Adipocyte (in vitro differentiated cells): Measurements from ENCODE around the gene GRK2.

ENCODE experiments used
- DNase-seq: peaks from one replicate; pipeline ENCODE4 v3.0.0-alpha.2; 2015; ENCODE audit warnings: low read depth
- H3K27me3 ChIP-seq: replicated peaks from 2 replicates; pipeline ENCODE4 v1.7.0; 2013; ENCODE audit warnings: mild to moderate bottlenecking, low read length, moderate library complexity; ENCODE audit not compliant: control insufficient read depth, insufficient read depth
- H3K36me3 ChIP-seq: 2 replicates; pipeline ENCODE4 v1.7.0; 2013; ENCODE audit warnings: low read length, mild to moderate bottlenecking, moderate library complexity; ENCODE audit not compliant: control insufficient read depth, insufficient read depth, severe bottlenecking
- H3K4me1 ChIP-seq: 2 replicates; pipeline ENCODE4 v1.7.0; 2013; ENCODE audit warnings: mild to moderate bottlenecking, low read length, moderate library complexity; ENCODE audit not compliant: control insufficient read depth, insufficient read depth
- H3K4me3 ChIP-seq: 2 replicates; pipeline ENCODE4 v1.7.0; 2013; ENCODE audit warnings: mild to moderate bottlenecking, low read length, moderate library complexity
- H3K9ac ChIP-seq: 2 replicates; pipeline ENCODE4 v1.7.0; 2013; ENCODE audit warnings: mild to moderate bottlenecking, low read length, moderate library complexity
- H3K9me3 ChIP-seq: 2 replicates; pipeline ENCODE4 v1.7.0; 2013; ENCODE audit warnings: mild to moderate bottlenecking, low read length, moderate library complexity; ENCODE audit not compliant: control insufficient read depth

Gene GRK2

DNA sequence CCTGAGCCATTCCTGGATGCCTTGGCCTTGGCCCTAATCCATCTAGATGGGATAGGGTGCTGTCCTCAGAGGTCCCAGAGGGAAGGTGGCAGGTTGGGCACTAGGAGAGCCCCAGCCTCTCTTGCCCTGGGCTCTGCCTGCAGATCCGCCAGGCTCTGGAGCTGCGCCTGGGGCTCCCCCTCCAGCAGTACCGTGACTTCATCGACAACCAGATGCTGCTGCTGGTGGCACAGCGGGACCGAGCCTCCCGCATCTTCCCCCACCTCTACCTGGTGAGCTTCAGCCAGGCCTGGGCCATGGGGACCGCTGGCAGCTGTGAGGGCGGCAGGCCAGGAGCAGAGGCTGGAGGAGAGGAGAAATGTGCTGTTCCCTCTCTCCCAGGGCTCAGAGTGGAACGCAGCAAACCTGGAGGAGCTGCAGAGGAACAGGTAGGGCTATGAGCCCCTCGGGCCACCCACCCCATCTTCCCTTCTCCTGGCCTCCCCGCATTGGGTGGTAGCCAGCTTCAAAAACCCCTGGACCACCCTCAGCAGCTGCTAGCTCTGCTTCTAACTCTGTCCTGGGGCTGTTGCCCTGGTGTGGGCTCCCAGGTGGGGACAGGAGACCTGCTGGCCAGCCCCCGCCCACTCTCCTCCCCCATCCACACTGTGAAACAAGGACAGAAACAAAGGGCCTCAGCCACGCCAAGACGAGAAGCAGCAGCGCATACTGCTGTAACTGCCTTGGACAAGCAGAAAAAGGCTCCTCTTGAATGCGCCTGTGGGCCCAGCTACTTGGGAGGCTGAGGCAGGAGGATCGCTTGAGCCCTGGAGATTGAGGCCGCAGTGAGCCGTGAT is 42.0 kb downstream of the GRK2 start:
- Histone ChIP-seq H3K9me3 (no peaks in the 10 kb centered on the region), H3K27me3 (no peaks in the 10 kb centered on the region), H3K36me3 (peaks cover 28% of the 10 kb centered on the region), H3K4me1 (peaks cover 7% of the 10 kb centered on the region), H3K4me3 (no peak overlapping the region), H3K9ac (no peak overlapping the region)
- DNase-seq = no peak

DNA sequence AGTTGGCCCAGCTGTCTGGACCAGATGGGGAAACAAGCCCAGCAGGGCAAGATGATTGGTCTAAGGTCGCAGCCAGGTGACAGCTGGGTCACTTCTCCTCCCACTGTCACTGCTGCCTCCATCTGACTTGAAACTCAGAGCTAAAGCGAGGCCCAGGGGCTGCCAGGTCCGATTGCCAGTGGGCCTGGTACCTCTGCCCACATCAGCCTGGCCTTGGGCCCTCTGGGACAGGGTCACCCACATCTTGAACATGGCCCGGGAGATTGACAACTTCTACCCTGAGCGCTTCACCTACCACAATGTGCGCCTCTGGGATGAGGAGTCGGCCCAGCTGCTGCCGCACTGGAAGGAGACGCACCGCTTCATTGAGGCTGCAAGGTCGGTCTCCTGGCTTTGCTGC is 42.9 kb downstream of the GRK2 start:
- DNase-seq = no peak
- Histone ChIP-seq H3K9ac (no peak overlapping the region), H3K36me3 (peaks cover 28% of the 10 kb centered on the region), H3K9me3 (no peaks in the 10 kb centered on the region), H3K4me1 (peaks cover 6% of the 10 kb centered on the region), H3K4me3 (no peak overlapping the region), H3K27me3 (no peaks in the 10 kb centered on the region)

DNA sequence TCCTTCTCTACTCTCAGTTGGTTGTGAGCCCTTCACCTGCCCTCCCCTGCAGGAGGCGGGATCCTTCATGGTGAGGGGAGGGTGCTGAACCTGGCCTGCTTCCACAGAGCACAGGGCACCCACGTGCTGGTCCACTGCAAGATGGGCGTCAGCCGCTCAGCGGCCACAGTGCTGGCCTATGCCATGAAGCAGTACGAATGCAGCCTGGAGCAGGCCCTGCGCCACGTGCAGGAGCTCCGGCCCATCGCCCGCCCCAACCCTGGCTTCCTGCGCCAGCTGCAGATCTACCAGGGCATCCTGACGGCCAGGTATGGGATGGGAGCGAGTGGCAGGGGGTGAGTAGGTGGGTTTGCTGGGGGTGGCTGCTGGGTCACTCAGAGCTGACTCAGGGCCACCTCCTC is 43.4 kb downstream of the GRK2 start:
- Histone ChIP-seq H3K9me3 (no peaks in the 10 kb centered on the region), H3K36me3 (peaks cover 28% of the 10 kb centered on the region), H3K27me3 (no peaks in the 10 kb centered on the region), H3K4me1 (peaks cover under 1% of the 10 kb centered on the region), H3K9ac (no peak overlapping the region), H3K4me3 (no peak overlapping the region)
- no peak for DNase-seq

DNA sequence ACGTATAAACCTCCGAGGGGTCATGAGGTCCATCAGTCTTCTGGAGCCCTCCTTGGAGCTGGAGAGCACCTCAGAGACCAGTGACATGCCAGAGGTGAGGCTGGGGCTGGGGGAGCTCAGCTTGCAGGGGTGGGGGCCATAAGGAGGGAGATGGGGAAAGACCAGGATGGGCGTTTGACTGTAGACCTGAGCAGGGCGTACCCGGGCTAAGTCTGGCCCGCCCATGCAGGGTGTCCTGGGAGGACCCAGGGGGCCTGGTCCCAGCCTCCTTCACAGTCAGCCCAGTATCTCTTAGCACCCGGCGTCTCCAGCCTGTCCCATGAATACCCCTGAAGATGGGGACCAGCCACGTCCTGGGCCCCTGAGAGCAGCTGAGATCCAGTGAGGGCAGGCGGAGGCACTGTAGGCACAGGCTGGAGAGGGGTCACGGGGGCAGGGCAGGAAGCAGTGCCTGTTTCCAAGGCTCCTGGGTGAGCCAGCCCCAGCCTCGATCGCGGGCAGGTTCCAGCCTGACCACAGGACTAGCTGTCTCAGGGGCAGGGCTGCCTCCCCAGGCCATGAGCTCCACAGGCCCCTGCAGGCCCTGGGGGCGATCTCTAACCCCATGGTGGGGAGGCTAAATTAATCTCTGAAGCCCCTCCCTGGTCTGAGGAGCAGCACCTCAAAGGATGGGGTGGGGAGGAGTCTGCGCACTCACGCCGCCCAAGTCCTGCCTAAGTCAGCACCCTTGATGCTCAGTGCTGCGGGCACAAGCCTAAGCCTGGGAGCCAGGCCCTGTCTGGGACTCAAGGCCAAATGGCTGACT is 44.2 kb downstream of the GRK2 start:
- Histone ChIP-seq H3K4me3 (no peak overlapping the region), H3K9ac (no peak overlapping the region), H3K36me3 (peaks cover 28% of the 10 kb centered on the region), H3K9me3 (no peaks in the 10 kb centered on the region), H3K4me1 (no peaks in the 10 kb centered on the region), H3K27me3 (no peaks in the 10 kb centered on the region)
- no peak for DNase-seq

DNA sequence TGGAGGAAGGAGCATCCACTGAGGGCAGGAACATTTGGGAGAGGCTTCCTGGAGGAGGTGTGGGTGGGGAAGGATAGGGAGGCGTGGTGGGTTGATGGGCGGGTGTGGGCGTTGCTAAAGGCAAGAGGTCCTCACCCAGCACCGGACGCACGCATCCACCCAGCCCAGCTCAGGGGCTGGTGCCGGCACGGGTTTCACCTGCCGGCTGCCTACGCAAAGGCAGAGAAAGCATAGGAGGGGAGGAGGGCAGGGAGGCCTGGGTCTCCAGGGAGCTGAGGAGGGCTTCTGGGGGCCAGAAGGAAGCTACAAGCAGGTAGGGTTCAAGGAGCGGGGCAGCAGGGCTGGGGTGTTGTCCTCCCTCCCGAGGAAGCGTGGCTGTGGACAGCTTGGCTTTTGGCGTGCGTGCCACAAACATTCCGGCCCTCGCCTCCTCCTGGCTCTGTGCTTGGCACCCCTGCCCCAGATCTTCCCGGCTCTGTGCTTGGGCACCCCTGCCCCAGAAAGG is 44.8 kb downstream of the GRK2 start:
- peaks cover 28% of the 10 kb centered on the region for H3K36me3 ChIP-seq
- DNase-seq = no peak
- no peak overlapping the region for H3K9ac ChIP-seq
- H3K9me3 ChIP-seq = no peaks in the 10 kb centered on the region
- no peaks in the 10 kb centered on the region for H3K4me1 ChIP-seq
- H3K27me3 ChIP-seq = no peaks in the 10 kb centered on the region
- H3K4me3 ChIP-seq = no peak overlapping the region

DNA sequence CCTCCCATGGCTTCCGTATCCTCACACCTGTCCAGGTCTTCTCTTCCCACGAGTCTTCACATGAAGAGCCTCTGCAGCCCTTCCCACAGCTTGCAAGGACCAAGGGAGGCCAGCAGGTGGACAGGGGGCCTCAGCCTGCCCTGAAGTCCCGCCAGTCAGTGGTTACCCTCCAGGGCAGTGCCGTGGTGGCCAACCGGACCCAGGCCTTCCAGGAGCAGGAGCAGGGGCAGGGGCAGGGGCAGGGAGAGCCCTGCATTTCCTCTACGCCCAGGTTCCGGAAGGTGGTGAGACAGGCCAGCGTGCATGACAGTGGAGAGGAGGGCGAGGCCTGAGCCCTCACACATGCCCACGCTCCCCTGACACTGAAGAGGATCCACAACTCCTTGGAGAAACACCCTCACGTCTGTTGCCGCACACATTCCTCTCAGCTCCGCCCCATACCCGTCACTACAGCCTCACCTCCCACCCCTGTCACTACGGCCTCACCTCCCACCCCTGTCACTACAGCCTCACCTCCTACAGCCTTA is 45.3 kb downstream of the GRK2 start:
- DNase-seq = no peak
- no peaks in the 10 kb centered on the region for H3K27me3 ChIP-seq
- H3K4me1 ChIP-seq = no peaks in the 10 kb centered on the region
- H3K9me3 ChIP-seq = no peaks in the 10 kb centered on the region
- peaks cover 28% of the 10 kb centered on the region for H3K36me3 ChIP-seq
- H3K9ac ChIP-seq = no peak overlapping the region
- no peak overlapping the region for H3K4me3 ChIP-seq

DNA sequence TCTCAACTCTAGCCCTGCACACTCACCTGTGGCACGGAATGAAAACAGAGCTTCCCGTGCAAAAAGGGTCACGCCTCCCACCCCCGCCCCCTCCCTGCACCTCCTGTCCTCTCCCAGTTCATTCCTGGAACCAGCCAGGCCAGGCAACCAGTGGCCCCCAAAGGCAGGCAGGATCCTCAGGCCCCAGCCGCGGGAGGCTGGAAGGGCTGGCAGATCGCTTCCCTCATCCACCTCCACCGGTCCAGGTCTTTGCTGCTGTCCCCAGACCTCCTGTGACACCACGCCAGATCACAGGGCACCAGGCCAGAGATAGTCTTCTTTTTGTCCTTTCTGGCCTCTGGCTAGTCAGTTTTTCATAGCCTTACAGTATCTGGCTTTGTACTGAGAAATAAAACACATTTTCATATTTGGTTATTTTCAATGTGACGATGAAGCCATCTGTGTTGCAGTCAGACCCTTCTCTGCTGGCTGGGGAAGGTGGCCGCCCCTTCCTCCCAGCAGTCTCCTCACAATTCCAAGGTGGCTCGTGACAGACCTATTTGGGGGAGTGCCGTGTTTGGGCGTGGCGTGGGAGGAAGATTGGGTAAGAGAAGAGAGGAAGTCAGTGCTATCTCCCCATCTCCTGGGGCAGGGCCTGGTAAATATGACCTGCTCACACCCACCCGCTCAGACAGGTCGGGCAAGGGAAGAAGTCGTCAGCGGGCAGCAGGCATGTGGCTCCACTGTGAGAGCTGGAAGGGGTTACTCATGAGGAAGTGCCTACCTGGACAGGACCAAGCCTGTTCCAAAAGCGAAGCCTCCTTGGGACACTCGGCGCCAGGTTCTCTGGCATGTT is 46.1 kb downstream of the GRK2 start:
- H3K4me1 ChIP-seq = no peaks in the 10 kb centered on the region
- no peak overlapping the region for H3K4me3 ChIP-seq
- H3K36me3 ChIP-seq = peaks cover 25% of the 10 kb centered on the region
- DNase-seq = no peak
- H3K9me3 ChIP-seq = no peaks in the 10 kb centered on the region
- no peaks in the 10 kb centered on the region for H3K27me3 ChIP-seq
- no peak overlapping the region for H3K9ac ChIP-seq

DNA sequence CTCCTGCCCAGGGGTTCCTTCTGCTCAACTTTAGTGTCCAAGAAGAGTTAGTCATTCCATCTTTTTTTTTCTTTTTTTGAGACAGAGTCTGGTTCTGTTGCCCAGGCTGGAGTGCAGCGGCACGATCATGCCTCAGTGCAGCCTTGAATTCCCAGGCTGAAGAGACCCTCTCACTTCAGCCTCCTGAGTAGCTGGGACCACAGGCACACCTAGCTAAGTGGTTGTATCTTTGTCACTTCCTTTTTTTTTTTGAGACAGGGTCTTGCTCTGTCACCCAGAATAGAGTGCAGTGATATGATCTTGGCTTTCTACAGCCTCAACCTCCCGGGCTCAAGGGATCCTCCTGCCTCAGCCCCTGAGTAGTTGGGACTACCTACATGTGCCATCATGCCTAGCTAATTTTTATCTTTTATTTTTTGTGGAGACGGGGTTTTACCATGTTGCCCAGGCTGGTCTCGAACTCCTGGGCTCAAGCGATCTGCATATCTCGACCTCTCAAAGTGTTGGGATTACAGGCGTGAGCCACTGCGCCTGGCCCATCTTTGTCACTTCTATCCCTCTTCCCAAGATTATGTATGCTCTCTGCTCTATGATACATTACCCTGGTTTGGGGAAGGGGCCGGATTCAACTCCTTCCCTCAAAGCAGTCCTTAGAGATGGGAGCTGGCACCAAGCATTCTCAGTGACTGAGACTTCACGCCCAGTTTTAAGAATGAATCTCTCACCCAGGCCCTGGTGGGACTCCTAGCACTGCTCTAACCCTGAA is 47.0 kb downstream of the GRK2 start:
- Histone ChIP-seq H3K36me3 (peaks cover 18% of the 10 kb centered on the region), H3K4me1 (peaks cover 2% of the 10 kb centered on the region), H3K9me3 (no peaks in the 10 kb centered on the region), H3K4me3 (no peak overlapping the region), H3K27me3 (no peaks in the 10 kb centered on the region), H3K9ac (no peak overlapping the region)
- no peak for DNase-seq

DNA sequence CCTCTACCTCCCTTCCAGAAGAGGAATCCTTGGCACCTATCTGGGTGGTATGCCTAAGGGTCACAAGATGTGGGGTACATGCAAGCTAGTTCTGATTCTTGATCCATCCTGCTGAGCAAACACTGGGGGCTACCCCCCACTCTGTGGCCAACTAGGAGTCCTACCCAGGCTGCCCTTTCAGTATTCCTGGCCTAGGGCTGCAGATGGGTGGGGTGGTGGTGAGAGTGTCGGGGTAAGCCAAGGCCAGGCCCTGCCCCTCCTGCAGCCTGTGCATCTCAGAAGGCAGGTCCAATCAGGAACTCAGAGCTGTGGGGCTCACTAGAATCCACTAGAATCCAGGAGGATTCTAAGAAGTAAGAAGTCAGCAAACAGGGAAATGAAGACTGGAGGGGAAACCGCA is 47.9 kb downstream of the GRK2 start:
- H3K27me3 ChIP-seq = no peaks in the 10 kb centered on the region
- no peaks in the 10 kb centered on the region for H3K9me3 ChIP-seq
- peaks cover 7% of the 10 kb centered on the region for H3K4me1 ChIP-seq
- no peak overlapping the region for H3K9ac ChIP-seq
- H3K4me3 ChIP-seq = no peak overlapping the region
- peaks cover 10% of the 10 kb centered on the region for H3K36me3 ChIP-seq
- DNase-seq = no peak

DNA sequence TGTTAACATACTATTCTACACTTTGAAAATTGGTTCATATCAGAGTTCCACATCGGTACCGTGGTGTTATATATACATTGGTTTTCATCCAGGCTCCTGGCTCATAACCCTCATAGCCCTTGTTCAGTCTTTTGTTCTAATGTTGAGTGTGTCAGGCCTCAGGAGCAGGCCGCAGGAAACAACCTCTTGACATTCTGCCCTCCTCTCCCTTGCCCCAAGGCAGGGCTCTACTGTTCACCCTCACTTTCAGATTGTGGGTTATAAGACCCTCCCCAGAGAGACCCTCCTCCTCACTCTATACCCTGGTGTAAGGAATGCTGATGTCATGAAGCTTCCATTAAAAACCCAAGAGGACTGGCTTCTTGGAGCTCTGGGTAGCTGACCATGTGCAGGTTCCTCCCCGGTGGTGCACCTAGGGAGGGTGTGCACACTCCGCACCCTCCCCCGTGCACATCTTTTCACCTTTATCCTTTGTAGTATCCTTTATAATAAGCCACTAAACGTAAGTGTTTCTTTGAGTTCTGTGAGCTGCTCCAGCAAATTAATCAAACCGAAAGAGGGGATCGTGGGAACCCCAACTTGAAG is 49.1 kb downstream of the GRK2 start:
- Histone ChIP-seq H3K9me3 (no peaks in the 10 kb centered on the region), H3K4me3 (no peak overlapping the region), H3K4me1 (peaks cover 7% of the 10 kb centered on the region), H3K9ac (no peak overlapping the region), H3K36me3 (peaks cover 4% of the 10 kb centered on the region), H3K27me3 (no peaks in the 10 kb centered on the region)
- no peak for DNase-seq
